ENCODE data around the gene MRTFB. TPM values are rescaled to one million over a fixed set of nuclear protein-coding genes. Genes with fewer than 3 reads are reported as not detected.

The MRTFB gene
- total and polyA plus RNA-seq, 2 of the 13 experiments (the other 11 are each of a cell fraction or from before 2014, with no cell fraction given), result 11.4 to 14.0 TPM

DNA sequence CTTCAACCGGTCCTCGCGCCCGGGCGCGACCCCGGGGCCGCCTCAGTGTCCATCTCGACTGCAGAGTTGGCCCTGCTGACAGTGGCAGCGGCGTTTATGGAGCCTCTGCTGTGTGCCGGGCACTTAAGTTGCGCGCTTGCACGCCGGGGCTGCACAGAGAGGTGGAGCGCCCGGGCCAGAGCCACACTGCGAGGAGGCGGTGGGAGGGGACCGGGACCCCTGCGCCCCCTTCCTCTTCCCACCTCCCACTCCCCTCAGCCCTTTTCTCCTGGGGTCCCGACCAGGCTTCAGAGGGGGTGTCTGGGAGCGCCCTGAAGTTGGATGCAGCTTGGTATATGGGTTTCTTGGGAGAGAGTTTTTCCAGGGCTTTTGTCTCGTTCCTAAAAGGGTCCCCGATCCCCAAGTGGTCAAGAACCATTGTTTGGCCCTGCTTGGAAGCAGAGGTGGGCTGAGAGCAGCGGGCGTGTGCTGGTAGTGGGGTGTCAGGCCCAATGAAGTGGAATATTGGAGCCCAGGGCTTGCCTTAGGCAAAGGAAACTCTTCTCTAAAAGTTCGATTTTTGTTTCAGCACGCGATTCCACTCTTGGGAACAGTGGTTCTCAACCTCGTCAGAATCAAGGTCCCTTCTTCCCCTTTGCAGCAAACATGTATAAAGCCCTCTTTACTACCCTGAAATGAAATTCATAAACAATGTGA lies 605 bp downstream of the MRTFB start (continued):
- TF ChIP-seq, protein P1, sequence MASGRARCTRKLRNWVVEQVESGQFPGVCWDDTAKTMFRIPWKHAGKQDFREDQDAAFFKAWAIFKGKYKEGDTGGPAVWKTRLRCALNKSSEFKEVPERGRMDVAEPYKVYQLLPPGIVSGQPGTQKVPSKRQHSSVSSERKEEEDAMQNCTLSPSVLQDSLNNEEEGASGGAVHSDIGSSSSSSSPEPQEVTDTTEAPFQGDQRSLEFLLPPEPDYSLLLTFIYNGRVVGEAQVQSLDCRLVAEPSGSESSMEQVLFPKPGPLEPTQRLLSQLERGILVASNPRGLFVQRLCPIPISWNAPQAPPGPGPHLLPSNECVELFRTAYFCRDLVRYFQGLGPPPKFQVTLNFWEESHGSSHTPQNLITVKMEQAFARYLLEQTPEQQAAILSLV (CRISPR knock-in tag; IDR thresholded peaks at IDR 0.05; ENCODE audit: borderline replicate concordance), result no peak
- TF ChIP-seq SALL2 (CRISPR knock-in tag; IDR thresholded peaks at IDR 0.05), result 0 out of 2 replicates have a peak, but pooled peaks have one; percentile 0
- TF ChIP-seq HNRNPUL1 (IDR thresholded peaks at IDR 0.05; ENCODE audit: low read depth, low read length), result no peak
- TF ChIP-seq, protein P2, sequence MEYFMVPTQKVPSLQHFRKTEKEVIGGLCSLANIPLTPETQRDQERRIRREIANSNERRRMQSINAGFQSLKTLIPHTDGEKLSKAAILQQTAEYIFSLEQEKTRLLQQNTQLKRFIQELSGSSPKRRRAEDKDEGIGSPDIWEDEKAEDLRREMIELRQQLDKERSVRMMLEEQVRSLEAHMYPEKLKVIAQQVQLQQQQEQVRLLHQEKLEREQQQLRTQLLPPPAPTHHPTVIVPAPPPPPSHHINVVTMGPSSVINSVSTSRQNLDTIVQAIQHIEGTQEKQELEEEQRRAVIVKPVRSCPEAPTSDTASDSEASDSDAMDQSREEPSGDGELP (IDR thresholded peaks at IDR 0.05; ENCODE audit: borderline replicate concordance, low read depth), result no peak
- TF ChIP-seq, protein P3, sequence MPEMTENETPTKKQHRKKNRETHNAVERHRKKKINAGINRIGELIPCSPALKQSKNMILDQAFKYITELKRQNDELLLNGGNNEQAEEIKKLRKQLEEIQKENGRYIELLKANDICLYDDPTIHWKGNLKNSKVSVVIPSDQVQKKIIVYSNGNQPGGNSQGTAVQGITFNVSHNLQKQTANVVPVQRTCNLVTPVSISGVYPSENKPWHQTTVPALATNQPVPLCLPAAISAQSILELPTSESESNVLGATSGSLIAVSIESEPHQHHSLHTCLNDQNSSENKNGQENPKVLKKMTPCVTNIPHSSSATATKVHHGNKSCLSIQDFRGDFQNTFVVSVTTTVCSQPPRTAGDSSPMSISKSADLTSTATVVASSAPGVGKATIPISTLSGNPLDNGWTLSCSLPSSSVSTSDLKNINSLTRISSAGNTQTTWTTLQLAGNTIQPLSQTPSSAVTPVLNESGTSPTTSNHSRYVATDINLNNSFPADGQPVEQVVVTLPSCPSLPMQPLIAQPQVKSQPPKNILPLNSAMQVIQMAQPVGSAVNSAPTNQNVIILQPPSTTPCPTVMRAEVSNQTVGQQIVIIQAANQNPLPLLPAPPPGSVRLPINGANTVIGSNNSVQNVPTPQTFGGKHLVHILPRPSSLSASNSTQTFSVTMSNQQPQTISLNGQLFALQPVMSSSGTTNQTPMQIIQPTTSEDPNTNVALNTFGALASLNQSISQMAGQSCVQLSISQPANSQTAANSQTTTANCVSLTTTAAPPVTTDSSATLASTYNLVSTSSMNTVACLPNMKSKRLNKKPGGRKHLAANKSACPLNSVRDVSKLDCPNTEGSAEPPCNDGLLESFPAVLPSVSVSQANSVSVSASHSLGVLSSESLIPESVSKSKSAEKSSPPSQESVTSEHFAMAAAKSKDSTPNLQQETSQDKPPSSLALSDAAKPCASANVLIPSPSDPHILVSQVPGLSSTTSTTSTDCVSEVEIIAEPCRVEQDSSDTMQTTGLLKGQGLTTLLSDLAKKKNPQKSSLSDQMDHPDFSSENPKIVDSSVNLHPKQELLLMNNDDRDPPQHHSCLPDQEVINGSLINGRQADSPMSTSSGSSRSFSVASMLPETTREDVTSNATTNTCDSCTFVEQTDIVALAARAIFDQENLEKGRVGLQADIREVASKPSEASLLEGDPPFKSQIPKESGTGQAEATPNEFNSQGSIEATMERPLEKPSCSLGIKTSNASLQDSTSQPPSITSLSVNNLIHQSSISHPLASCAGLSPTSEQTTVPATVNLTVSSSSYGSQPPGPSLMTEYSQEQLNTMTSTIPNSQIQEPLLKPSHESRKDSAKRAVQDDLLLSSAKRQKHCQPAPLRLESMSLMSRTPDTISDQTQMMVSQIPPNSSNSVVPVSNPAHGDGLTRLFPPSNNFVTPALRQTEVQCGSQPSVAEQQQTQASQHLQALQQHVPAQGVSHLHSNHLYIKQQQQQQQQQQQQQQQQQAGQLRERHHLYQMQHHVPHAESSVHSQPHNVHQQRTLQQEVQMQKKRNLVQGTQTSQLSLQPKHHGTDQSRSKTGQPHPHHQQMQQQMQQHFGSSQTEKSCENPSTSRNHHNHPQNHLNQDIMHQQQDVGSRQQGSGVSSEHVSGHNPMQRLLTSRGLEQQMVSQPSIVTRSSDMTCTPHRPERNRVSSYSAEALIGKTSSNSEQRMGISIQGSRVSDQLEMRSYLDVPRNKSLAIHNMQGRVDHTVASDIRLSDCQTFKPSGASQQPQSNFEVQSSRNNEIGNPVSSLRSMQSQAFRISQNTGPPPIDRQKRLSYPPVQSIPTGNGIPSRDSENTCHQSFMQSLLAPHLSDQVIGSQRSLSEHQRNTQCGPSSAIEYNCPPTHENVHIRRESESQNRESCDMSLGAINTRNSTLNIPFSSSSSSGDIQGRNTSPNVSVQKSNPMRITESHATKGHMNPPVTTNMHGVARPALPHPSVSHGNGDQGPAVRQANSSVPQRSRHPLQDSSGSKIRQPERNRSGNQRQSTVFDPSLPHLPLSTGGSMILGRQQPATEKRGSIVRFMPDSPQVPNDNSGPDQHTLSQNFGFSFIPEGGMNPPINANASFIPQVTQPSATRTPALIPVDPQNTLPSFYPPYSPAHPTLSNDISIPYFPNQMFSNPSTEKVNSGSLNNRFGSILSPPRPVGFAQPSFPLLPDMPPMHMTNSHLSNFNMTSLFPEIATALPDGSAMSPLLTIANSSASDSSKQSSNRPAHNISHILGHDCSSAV (CRISPR knock-in tag; IDR thresholded peaks at IDR 0.05; ENCODE audit: borderline replicate concordance), result no peak
- no peak for TF ChIP-seq NAIF1 (CRISPR knock-in tag; IDR thresholded peaks at IDR 0.05; ENCODE audit: borderline replicate concordance)
- TF ChIP-seq, protein P4, sequence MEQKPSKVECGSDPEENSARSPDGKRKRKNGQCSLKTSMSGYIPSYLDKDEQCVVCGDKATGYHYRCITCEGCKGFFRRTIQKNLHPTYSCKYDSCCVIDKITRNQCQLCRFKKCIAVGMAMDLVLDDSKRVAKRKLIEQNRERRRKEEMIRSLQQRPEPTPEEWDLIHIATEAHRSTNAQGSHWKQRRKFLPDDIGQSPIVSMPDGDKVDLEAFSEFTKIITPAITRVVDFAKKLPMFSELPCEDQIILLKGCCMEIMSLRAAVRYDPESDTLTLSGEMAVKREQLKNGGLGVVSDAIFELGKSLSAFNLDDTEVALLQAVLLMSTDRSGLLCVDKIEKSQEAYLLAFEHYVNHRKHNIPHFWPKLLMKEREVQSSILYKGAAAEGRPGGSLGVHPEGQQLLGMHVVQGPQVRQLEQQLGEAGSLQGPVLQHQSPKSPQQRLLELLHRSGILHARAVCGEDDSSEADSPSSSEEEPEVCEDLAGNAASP (CRISPR knock-in tag; IDR thresholded peaks at IDR 0.05; ENCODE audit: borderline replicate concordance), result no peak
- TF ChIP-seq DPF2 (CRISPR knock-in tag; IDR thresholded peaks at IDR 0.05; ENCODE audit: borderline replicate concordance, low read depth), result no peak
- no peak for TF ChIP-seq MYNN (CRISPR knock-in tag; IDR thresholded peaks at IDR 0.05; ENCODE audit: low read depth)
- no peak for TF ChIP-seq BHLHE40 (IDR thresholded peaks at IDR 0.05; ENCODE audit: low read length)
- TF ChIP-seq, protein P5, sequence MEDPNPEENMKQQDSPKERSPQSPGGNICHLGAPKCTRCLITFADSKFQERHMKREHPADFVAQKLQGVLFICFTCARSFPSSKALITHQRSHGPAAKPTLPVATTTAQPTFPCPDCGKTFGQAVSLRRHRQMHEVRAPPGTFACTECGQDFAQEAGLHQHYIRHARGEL (CRISPR knock-in tag; IDR thresholded peaks at IDR 0.05), result no peak
- TF ChIP-seq SRSF9 (IDR thresholded peaks at IDR 0.05; ENCODE audit: borderline replicate concordance, insufficient read depth, low read depth, low read length, poor library complexity, severe bottlenecking), result no peak
- TF ChIP-seq THYN1 (CRISPR knock-in tag; IDR thresholded peaks at IDR 0.05; ENCODE audit: borderline replicate concordance, low read depth), result no peak
- TF ChIP-seq ZNF747 (CRISPR knock-in tag; IDR thresholded peaks at IDR 0.05; ENCODE audit: borderline replicate concordance), result peak; percentile 24; the same call in 1 of the 2 replicates

Measured in HepG2 (cell line).